Ishikawa (cell line): Measurements from ENCODE around the gene TMOD3.

Experiments used
- CEBPB ChIP-seq: IDR thresholded peaks from 2 replicates; pipeline ENCODE4 v1.6.1; 2012
- CREB1 ChIP-seq: IDR thresholded peaks from 2 replicates; pipeline ENCODE4 v1.6.1; 2012; ENCODE audit warnings: low read depth
- EGR1 ChIP-seq: IDR thresholded peaks from 2 replicates; pipeline ENCODE4 v1.6.1; 2012
- EP300 ChIP-seq: IDR thresholded peaks from 2 replicates; pipeline ENCODE4 v1.6.1; 2012; ENCODE audit warnings: borderline replicate concordance
- FOXM1 ChIP-seq: IDR thresholded peaks from 2 replicates; pipeline ENCODE4 v1.6.1; 2012; ENCODE audit warnings: low read depth, borderline replicate concordance
- NFIC ChIP-seq: IDR thresholded peaks from 2 replicates; pipeline ENCODE4 v1.6.1; 2012
- RAD21 ChIP-seq: IDR thresholded peaks from 2 replicates; pipeline ENCODE4 v1.6.1; 2012; ENCODE audit warnings: low read depth
- TAF1 ChIP-seq: IDR thresholded peaks from 2 replicates; pipeline ENCODE4 v1.6.1; 2012; ENCODE audit warnings: low read depth, mild to moderate bottlenecking
- TCF12 ChIP-seq: IDR thresholded peaks from 2 replicates; pipeline ENCODE4 v1.6.1; 2012; ENCODE audit warnings: low read depth
- TEAD4 ChIP-seq: IDR thresholded peaks from 2 replicates; pipeline ENCODE4 v1.6.1; 2012
- YY1 ChIP-seq: IDR thresholded peaks from 2 replicates; pipeline ENCODE4 v1.6.1; 2012; ENCODE audit warnings: low read depth
- ZBTB7A ChIP-seq: IDR thresholded peaks from 2 replicates; pipeline ENCODE4 v1.6.1; 2012; ENCODE audit warnings: low read depth
- TF ChIP-seq, protein P1 (sequence below): IDR thresholded peaks from 2 replicates; pipeline ENCODE4 v1.6.1; 2012
- TF ChIP-seq, protein P2 (sequence below): IDR thresholded peaks from 2 replicates; pipeline ENCODE4 v1.6.1; 2012
- TF ChIP-seq, protein P3 (sequence below): IDR thresholded peaks from 2 replicates; pipeline ENCODE4 v1.6.1; 2012; ENCODE audit warnings: low read depth, mild to moderate bottlenecking

Gene TMOD3

DNA sequence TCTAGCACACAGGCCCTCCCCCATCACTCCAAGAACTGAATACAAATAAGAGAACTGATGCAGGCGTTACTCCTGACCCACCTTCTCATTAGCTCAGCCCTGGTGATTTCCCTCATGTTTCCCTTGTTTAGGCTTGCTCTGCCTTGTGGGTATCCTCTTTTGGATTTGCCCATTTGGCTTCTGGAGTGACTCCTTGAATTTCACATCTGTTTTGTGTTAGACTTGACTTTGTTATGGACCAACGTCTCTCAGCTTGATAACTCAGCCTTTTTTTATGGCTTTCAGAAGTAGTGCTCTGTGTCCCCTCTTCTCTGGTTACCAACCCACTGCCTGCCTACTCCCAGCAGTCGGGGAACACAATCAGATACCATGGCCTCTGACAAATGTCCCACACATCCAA is 11.3 kb upstream of the TMOD3 start:
- TF ChIP-seq YY1 (no peak), TCF12 (no peak), FOXM1 (no peak)
- TF ChIP-seq, protein P1, sequence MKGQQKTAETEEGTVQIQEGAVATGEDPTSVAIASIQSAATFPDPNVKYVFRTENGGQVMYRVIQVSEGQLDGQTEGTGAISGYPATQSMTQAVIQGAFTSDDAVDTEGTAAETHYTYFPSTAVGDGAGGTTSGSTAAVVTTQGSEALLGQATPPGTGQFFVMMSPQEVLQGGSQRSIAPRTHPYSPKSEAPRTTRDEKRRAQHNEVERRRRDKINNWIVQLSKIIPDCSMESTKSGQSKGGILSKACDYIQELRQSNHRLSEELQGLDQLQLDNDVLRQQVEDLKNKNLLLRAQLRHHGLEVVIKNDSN: no peak

DNA sequence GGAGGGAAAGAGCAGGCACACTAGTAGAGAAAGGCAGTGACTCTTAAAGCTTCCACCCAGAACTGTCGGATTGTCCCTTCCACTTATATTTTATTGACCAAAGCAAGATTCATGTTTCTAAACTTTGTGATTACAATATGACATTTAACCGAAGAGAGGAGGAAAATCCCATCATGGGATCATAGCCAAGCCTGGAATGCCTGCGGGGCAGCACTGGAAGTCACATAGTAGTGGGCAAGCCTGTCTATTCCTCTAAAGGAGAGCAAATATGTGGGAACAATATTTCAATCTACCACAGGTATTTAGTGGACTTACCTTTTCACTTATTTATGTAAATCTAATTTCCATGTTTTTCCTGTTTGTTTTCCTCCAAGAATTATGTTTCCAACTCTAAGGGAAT is 3.8 kb upstream of the TMOD3 start:
- TF ChIP-seq TCF12 (no peak), FOXM1 (no peak), TEAD4 (no peak), EP300 (no peak), EGR1 (no peak), TAF1 (no peak), RAD21 (no peak), CEBPB (no peak), NFIC (no peak), CREB1 (no peak), ZBTB7A (no peak), YY1 (no peak)
- TF ChIP-seq, protein P2, sequence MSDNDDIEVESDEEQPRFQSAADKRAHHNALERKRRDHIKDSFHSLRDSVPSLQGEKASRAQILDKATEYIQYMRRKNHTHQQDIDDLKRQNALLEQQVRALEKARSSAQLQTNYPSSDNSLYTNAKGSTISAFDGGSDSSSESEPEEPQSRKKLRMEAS: no peak
- TF ChIP-seq, protein P3, sequence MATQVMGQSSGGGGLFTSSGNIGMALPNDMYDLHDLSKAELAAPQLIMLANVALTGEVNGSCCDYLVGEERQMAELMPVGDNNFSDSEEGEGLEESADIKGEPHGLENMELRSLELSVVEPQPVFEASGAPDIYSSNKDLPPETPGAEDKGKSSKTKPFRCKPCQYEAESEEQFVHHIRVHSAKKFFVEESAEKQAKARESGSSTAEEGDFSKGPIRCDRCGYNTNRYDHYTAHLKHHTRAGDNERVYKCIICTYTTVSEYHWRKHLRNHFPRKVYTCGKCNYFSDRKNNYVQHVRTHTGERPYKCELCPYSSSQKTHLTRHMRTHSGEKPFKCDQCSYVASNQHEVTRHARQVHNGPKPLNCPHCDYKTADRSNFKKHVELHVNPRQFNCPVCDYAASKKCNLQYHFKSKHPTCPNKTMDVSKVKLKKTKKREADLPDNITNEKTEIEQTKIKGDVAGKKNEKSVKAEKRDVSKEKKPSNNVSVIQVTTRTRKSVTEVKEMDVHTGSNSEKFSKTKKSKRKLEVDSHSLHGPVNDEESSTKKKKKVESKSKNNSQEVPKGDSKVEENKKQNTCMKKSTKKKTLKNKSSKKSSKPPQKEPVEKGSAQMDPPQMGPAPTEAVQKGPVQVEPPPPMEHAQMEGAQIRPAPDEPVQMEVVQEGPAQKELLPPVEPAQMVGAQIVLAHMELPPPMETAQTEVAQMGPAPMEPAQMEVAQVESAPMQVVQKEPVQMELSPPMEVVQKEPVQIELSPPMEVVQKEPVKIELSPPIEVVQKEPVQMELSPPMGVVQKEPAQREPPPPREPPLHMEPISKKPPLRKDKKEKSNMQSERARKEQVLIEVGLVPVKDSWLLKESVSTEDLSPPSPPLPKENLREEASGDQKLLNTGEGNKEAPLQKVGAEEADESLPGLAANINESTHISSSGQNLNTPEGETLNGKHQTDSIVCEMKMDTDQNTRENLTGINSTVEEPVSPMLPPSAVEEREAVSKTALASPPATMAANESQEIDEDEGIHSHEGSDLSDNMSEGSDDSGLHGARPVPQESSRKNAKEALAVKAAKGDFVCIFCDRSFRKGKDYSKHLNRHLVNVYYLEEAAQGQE: no peak
- TF ChIP-seq, protein P1: no peak

DNA sequence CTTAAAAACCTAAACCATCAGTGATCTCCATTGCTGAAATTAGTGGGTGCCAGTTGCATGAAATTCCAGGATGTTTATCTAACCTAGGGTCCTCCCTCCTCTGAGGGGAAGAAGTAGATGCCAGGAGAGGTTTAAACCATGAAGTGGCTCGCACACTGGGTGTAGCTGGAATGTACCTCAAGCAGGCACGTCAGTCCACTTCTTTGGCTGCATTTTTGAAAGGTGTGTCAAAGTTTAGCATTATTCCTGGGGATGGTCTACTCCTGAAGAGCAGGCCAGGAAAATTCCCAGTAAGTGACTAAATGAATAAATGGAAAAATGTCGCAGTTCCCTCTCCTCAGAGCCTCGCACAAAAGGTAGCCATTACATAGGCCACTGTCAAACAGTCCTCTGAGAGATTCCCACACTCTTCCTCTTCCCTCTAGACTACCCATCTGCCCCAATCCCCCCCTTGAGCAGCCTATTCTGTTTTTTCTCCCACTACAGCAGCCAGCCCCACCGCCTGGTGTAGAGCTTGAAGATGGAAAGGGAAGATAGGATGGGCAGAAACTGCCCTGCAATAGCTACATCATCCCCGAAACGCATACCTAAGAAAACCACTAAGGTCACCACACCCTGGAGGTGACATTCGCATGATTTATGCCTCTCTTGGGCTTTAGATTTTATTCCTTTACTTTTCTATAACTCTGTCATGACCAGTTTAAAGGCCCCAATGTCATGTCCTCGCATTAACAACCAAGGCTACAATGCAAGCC is 655 bp upstream of the TMOD3 start:
- TF ChIP-seq, protein P1: no peak
- no peak for TF ChIP-seq TEAD4
- TF ChIP-seq, protein P2: no peak
- no peak for TF ChIP-seq YY1
- no peak for TF ChIP-seq CREB1
- TF ChIP-seq TAF1: no peak
- no peak for TF ChIP-seq EGR1
- no peak for TF ChIP-seq ZBTB7A
- no peak for TF ChIP-seq CEBPB
- TF ChIP-seq, protein P3: no peak
- TF ChIP-seq EP300: no peak
- no peak for TF ChIP-seq FOXM1
- no peak for TF ChIP-seq RAD21
- no peak for TF ChIP-seq NFIC
- no peak for TF ChIP-seq TCF12

DNA sequence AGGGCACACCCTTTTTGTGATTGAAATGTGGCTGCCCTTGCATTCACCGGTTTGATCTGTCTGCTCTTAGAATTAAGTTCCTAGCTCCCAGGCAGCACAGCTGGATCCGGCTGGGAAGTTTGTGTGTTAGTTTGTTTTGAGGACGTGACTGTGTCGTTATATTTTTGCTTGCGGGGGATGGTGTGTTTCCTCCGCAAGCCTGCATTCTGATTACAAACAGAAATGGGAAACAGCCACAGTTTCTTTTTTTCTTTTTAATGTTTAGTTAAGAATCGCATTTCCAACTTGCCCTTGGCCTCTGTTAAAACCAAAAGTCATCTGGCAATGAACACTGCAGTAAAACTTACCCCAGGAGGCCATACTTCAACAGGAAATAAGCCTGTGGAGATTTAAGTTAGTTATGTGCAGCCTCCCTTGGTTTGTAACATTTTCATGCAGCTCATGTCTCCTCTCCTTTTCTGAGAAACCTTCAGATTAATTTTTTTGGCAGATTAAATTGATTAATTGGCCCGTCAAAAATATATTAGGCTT is 888 bp downstream of the TMOD3 start:
- TF ChIP-seq CREB1 (no peak), TAF1 (no peak), FOXM1 (no peak), NFIC (no peak), EP300 (no peak), CEBPB (no peak), RAD21 (no peak), ZBTB7A (no peak), YY1 (no peak), TEAD4 (no peak), TCF12 (no peak), EGR1 (no peak)
- TF ChIP-seq, protein P2: no peak
- TF ChIP-seq, protein P1: no peak
- TF ChIP-seq, protein P3: no peak
